ENCODE data around the gene ADAM12. TPM values are rescaled to one million over a fixed set of nuclear protein-coding genes. Genes with fewer than 3 reads are reported as not detected.

ADAM12 gene
- total and polyA plus RNA-seq, 10 of the 15 experiments (the other 5 are each of a cell fraction or from before 2014, with no cell fraction given): under 0.01 to 0.62 (median 0.04) TPM; not detected in 5

GRCh38 chr10:126312167-126312566, 76.1 kb downstream of the ADAM12 start:
- H3K9ac ChIP-seq (ENCODE audit: control insufficient read depth, insufficient read depth, low read length): no peak overlapping the region
- intact Hi-C loops (cut with micrococcal nuclease; ENCODE audit: unreplicated experiment) (no loop called here), in situ Hi-C loops (cut with MboI) (no loop called here)
- 29% methylated on average over 9 of the region's 9 CpGs for WGBS (ENCODE audit: insufficient coverage, insufficient replicate concordance, low lambda C conversion rate, missing lambda C conversion rate)
- TF ChIP-seq, protein P1, sequence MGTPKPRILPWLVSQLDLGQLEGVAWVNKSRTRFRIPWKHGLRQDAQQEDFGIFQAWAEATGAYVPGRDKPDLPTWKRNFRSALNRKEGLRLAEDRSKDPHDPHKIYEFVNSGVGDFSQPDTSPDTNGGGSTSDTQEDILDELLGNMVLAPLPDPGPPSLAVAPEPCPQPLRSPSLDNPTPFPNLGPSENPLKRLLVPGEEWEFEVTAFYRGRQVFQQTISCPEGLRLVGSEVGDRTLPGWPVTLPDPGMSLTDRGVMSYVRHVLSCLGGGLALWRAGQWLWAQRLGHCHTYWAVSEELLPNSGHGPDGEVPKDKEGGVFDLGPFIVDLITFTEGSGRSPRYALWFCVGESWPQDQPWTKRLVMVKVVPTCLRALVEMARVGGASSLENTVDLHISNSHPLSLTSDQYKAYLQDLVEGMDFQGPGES (IDR thresholded peaks at IDR 0.05): no peak
- TF ChIP-seq KLF5 (IDR thresholded peaks at IDR 0.05; ENCODE audit: partially characterized antibody) (no peak), RCOR1 (conservative IDR thresholded peaks at IDR 0.05; ENCODE audit: low read depth, low read length) (no peak), POLR2AphosphoS2 (IDR thresholded peaks at IDR 0.05; ENCODE audit: low read depth, low read length) (no peak), BMI1 (IDR thresholded peaks at IDR 0.05; ENCODE audit: borderline replicate concordance) (no peak), TAF1 (IDR thresholded peaks at IDR 0.05; ENCODE audit: borderline replicate concordance, low read depth, low read length) (no peak), KDM1A (IDR thresholded peaks at IDR 0.05; ENCODE audit: borderline replicate concordance) (no peak), FOXM1 (IDR thresholded peaks at IDR 0.05; ENCODE audit: low read depth, low read length) (no peak), TARDBP (IDR thresholded peaks at IDR 0.05; ENCODE audit: borderline replicate concordance) (no peak), SUZ12 (IDR thresholded peaks at IDR 0.05; ENCODE audit: unreplicated experiment) (no peak)
- TF ChIP-seq, protein P2, sequence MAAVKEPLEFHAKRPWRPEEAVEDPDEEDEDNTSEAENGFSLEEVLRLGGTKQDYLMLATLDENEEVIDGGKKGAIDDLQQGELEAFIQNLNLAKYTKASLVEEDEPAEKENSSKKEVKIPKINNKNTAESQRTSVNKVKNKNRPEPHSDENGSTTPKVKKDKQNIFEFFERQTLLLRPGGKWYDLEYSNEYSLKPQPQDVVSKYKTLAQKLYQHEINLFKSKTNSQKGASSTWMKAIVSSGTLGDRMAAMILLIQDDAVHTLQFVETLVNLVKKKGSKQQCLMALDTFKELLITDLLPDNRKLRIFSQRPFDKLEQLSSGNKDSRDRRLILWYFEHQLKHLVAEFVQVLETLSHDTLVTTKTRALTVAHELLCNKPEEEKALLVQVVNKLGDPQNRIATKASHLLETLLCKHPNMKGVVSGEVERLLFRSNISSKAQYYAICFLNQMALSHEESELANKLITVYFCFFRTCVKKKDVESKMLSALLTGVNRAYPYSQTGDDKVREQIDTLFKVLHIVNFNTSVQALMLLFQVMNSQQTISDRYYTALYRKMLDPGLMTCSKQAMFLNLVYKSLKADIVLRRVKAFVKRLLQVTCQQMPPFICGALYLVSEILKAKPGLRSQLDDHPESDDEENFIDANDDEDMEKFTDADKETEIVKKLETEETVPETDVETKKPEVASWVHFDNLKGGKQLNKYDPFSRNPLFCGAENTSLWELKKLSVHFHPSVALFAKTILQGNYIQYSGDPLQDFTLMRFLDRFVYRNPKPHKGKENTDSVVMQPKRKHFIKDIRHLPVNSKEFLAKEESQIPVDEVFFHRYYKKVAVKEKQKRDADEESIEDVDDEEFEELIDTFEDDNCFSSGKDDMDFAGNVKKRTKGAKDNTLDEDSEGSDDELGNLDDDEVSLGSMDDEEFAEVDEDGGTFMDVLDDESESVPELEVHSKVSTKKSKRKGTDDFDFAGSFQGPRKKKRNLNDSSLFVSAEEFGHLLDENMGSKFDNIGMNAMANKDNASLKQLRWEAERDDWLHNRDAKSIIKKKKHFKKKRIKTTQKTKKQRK (IDR thresholded peaks at IDR 0.05; ENCODE audit: low read depth, low read length): no peak
- no peak overlapping the region for H3K4me2 ChIP-seq (ENCODE audit: control insufficient read depth, insufficient read depth)
- H3K4me3 ChIP-seq: no peak overlapping the region
- H3K27me3 ChIP-seq (replicated peaks in 1 of 2; ENCODE audit: control insufficient read depth in 2 of 2, insufficient read depth in 2 of 2, low read length in 1 of 2): no peaks in the 10 kb centered on the region
- H3K79me2 ChIP-seq (ENCODE audit: control insufficient read depth, insufficient read depth, low read length): no peaks in the 10 kb centered on the region
- FAIRE-seq: no peak
- H4K20me1 ChIP-seq (ENCODE audit: control insufficient read depth, insufficient read depth): no peaks in the 10 kb centered on the region
- H3K9me3 ChIP-seq (replicated peaks; ENCODE audit: control insufficient read depth, insufficient read depth, low read length): no peaks in the 10 kb centered on the region
- RAD21 ChIA-PET (ENCODE audit: unreplicated experiment): no interaction called here
- CTCF ChIA-PET: no interaction called here
- SMC1A ChIA-PET (ENCODE audit: uncharacterized antibody, unreplicated experiment): no interaction called here
- no peaks in the 10 kb centered on the region for H3K4me1 ChIP-seq (ENCODE audit: control insufficient read depth, insufficient read depth, low read length)
- no TSS peak for BruUV-seq (replicated peaks)
- H3K27ac ChIP-seq (ENCODE audit: control insufficient read depth, insufficient read depth): no peak overlapping the region
- POLR2A ChIA-PET: no interaction called here
- ATAC-seq: no peak
- no peak overlapping the region for H2AFZ ChIP-seq (ENCODE audit: control insufficient read depth, low read depth, low read length)
- no peak for DNase-seq (ENCODE audit: low read depth, low spot score)
- no peaks in the 10 kb centered on the region for H3K36me3 ChIP-seq (ENCODE audit: control insufficient read depth in 2 of 2, insufficient read depth in 2 of 2, low read length in 1 of 2)

Data from GM12878 (cell line).